Neural crest cell (in vitro differentiated cells): ENCODE results near the gene APBB1IP. TPM values are rescaled to one million over a fixed set of nuclear protein-coding genes. Genes with fewer than 3 reads are reported as not detected.

Experiments used
- DNase-seq: peaks from one replicate; pipeline ENCODE4 v3.0.0; 2021; ENCODE audit warnings: low read depth, mixed read lengths, low spot score
- H3K27ac Mint-ChIP-seq: one replicate; pipeline ENCODE4 v1.8.0; 2021; ENCODE audit warnings: mild to moderate bottlenecking, mixed read lengths; ENCODE audit not compliant: unreplicated experiment
- H3K27me3 Mint-ChIP-seq: 2 replicates; pipeline ENCODE4 v1.8.0; 2021; ENCODE audit warnings: low read depth, mild to moderate bottlenecking, mixed read lengths
- H3K36me3 Mint-ChIP-seq: 2 replicates; pipeline ENCODE4 v1.8.0; 2021; ENCODE audit warnings: low read depth, mild to moderate bottlenecking, mixed read lengths
- H3K4me1 Mint-ChIP-seq: 2 replicates; pipeline ENCODE4 v1.8.0; 2021; ENCODE audit warnings: mixed read lengths
- H3K4me3 Mint-ChIP-seq: one replicate; pipeline ENCODE4 v1.8.0; 2021; ENCODE audit warnings: mild to moderate bottlenecking, mixed read lengths
- H3K9me3 Mint-ChIP-seq: 2 replicates; pipeline ENCODE4 v1.8.0; 2021; ENCODE audit warnings: mixed read lengths
- total RNA-seq: library from RNA; stranded (reverse); gene quantifications from 2 replicates; pipeline ENCODE4 v1.2.1, GENCODE V29; 2021
- TF ChIP-seq, protein P1 (sequence below): fragments of 200-600 bp; sonication (generic); conservative IDR thresholded peaks from 2 replicates; pipeline ENCODE4 v1.5.0; 2021; ENCODE audit warnings: antibody characterized with exemption, mild to moderate bottlenecking

The APBB1IP gene
- total RNA-seq, 1 donor from 2014 or later = not detected

DNA sequence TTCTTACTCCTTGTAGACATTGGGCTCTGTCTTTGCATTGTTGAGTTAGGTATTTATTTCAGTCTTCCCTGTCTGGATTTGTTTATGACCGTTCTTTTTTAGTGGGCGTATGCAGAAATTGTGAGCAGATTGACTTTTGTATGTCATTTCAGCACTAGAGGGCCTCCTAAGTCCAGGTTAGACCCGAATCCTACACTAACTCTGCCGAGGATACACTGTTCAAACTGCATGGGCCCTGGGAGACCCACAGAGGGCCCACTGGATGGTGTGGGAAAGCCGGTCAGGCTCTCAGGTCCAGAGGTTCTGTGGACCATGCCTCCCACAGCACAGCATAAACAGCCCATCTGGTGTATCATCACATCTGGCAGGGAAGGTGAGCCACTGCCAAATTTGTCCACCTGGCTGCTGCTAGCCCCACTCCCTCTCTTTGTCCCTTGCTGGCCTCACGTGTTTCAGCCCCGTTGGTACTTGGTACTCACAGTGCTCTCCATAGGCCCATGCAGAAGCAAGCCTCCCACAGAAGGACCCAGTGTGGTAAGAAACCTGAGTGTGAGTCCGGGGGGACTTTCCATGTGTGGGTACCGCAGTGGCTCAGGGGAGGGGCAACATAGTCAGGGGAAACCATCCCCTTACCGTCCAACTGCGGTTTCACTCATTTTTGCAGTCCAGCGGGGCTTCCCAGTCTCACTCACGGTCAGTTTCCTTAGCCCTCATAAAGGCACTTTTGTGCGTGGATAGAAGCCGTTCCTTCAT lies 112.8 kb downstream of the APBB1IP start:
- Mint-ChIP-seq H3K27ac (no peak overlapping the region), H3K36me3 (peaks cover 3% of the 10 kb centered on the region), H3K4me3 (no peak overlapping the region), H3K27me3 (no peaks in the 10 kb centered on the region), H3K4me1 (no peaks in the 10 kb centered on the region), H3K9me3 (peaks cover 3% of the 10 kb centered on the region)
- TF ChIP-seq, protein P1, sequence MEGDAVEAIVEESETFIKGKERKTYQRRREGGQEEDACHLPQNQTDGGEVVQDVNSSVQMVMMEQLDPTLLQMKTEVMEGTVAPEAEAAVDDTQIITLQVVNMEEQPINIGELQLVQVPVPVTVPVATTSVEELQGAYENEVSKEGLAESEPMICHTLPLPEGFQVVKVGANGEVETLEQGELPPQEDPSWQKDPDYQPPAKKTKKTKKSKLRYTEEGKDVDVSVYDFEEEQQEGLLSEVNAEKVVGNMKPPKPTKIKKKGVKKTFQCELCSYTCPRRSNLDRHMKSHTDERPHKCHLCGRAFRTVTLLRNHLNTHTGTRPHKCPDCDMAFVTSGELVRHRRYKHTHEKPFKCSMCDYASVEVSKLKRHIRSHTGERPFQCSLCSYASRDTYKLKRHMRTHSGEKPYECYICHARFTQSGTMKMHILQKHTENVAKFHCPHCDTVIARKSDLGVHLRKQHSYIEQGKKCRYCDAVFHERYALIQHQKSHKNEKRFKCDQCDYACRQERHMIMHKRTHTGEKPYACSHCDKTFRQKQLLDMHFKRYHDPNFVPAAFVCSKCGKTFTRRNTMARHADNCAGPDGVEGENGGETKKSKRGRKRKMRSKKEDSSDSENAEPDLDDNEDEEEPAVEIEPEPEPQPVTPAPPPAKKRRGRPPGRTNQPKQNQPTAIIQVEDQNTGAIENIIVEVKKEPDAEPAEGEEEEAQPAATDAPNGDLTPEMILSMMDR = peak; percentile 17
- DNase-seq = no peak

DNA sequence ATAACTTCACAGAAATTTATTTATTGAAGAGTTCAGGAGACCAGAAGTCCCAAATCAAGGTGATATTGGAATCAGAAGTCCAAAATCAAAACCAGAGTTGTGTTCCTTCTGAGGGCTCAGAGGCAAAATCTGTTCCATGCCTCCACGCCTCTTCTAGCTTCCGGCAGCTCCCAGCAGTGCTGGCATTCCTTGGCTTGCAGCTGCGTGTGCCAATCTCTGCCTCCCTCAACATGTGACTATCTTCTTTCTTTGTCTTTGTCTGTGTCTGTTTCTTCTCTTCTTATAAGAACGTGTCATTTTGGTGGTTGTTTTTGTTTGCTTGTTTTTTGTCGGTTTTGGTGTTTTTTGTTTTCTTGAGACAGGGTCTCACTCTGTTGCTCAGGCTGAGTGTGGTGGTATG lies 116.1 kb downstream of the APBB1IP start:
- Mint-ChIP-seq H3K9me3 (peaks cover 3% of the 10 kb centered on the region), H3K4me3 (no peak overlapping the region), H3K27me3 (peaks cover 23% of the 10 kb centered on the region), H3K27ac (no peak overlapping the region), H3K4me1 (peaks cover 6% of the 10 kb centered on the region), H3K36me3 (peaks cover 3% of the 10 kb centered on the region)
- TF ChIP-seq, protein P1 = no peak
- no peak for DNase-seq

DNA sequence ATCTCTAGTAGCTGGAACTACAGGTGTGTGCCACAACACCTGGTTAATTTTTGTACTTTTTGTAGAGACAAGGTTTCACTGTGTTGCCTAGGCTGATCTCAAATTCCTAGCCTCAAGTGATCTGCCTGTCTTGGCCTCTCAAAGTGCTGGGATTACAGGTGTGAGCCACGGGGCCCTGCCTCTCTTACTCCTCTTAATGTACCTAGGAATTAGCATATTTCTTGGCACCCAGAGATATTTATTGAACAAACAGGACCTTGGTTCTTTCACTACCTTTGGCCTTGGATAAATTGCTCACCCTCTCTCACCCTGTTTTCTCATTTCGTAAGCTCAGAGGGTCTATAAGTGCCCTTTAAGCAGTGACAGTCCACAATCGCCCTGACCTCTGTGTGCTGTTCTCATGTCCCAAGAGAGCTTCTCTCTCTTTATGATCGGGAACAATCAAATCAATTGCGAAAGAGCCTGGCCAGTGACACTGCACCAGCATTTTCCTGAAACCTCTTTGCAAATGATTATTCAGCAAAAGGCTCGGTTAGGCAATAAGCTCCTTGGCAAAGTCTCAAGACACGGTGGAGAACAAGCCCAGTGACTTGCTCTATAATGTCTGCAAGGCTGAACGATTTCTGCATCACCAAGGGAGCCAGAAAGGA lies 117.7 kb downstream of the APBB1IP start:
- TF ChIP-seq, protein P1 = no peak
- peaks cover 3% of the 10 kb centered on the region for H3K9me3 Mint-ChIP-seq
- no peak overlapping the region for H3K4me3 Mint-ChIP-seq
- peaks cover 6% of the 10 kb centered on the region for H3K4me1 Mint-ChIP-seq
- peaks cover 36% of the 10 kb centered on the region for H3K27me3 Mint-ChIP-seq
- no peak for DNase-seq
- H3K27ac Mint-ChIP-seq = no peak overlapping the region
- H3K36me3 Mint-ChIP-seq = no peaks in the 10 kb centered on the region

DNA sequence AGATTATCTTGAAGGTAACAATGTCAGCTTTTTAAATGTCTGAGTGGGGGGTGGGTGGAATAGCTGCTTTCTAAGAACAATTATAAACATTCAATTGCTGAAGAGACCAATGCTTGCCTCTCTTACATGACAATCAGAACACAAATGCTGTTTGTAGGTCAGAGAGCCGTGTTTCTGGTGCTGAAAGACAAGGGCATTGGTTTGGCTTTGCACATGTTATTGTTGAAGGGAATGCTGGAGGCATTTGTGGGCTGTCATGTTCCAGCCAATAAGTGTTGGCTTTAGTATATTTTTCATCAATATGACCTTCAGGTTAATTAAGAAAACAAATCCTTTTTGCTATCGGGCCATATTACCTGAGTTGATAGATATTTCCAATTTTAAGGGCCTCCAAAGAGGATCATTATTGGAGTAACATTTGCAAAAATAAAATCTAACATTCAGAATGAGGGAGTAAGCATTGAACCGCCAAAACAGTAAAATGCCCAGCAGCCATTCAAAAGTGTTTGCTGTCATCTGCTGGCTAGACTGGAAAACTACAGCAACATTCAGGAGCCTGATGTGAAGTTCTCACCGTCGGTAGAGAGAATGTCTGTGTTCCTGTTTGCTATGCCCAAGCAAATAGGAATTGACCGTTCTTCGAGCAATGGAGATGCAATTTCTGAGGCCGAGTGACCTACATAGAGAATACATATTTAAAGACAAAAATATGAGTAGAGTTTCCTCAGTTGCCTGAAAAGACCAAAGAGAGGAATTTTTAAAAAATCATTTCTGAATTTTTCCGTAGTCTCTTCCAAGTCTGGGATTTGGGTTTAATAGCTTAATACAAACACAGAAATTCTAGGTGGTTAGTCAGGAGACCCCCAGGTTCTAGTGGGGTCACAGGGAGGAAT lies 118.9 kb downstream of the APBB1IP start:
- peaks cover 6% of the 10 kb centered on the region for H3K4me1 Mint-ChIP-seq
- no peak overlapping the region for H3K4me3 Mint-ChIP-seq
- H3K9me3 Mint-ChIP-seq = no peaks in the 10 kb centered on the region
- DNase-seq = peak; percentile 21
- no peak overlapping the region for H3K27ac Mint-ChIP-seq
- TF ChIP-seq, protein P1 = peak; percentile 91
- peaks cover 45% of the 10 kb centered on the region for H3K27me3 Mint-ChIP-seq
- H3K36me3 Mint-ChIP-seq = no peaks in the 10 kb centered on the region

DNA sequence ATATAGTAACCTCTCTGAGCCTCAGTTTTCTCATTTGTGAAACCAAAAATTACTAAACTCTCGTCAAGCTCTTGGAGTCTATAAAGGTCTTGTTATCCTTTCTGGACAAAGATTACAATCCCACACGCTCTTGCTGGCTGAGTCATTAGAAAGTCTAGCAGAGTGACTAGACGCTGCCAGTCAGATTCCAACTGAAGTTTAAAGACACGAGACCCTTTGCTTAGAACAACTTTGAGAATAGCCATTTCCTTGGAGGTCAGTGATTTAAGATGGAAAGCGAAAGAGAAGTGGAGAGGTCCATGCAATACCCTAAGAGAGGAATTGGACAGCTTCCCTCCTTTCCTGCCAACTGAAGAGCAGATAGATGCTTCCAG lies 119.5 kb downstream of the APBB1IP start:
- TF ChIP-seq, protein P1 = no peak
- H3K9me3 Mint-ChIP-seq = no peaks in the 10 kb centered on the region
- no peaks in the 10 kb centered on the region for H3K36me3 Mint-ChIP-seq
- H3K27ac Mint-ChIP-seq = no peak overlapping the region
- peaks cover 49% of the 10 kb centered on the region for H3K27me3 Mint-ChIP-seq
- no peak for DNase-seq
- peaks cover 6% of the 10 kb centered on the region for H3K4me1 Mint-ChIP-seq
- no peak overlapping the region for H3K4me3 Mint-ChIP-seq
